ENCODE measurements around the gene SLC38A5.

DNA sequence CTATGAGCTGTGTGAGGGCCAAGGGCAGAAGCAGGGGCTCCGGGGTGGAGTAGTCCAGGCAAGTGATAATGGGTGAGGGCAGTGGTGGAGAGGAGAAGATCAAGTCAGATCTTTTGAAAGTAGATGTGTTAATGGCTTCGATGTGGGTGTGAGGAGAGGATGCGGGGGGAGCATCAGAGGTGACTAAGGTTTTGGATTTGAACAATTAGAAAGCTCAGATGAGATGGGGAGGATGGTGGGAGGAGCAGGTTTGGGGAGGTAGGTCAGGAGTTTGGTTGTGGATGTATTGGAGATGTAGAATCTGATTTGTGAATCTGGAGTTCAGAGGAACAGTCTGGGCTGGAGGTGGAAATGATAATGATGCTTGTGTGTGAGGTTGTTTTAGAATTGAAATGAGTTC, 10.5 kb upstream of the SLC38A5 start:
- TF ChIP-seq NFRKB (IDR thresholded peaks at IDR 0.05) (no peak), SUZ12 (IDR thresholded peaks at IDR 0.05) (no peak), BHLHE40 (IDR thresholded peaks at IDR 0.05; ENCODE audit: borderline replicate concordance) (no peak), SP1 (IDR thresholded peaks at IDR 0.05) (no peak), FOXM1 (IDR thresholded peaks at IDR 0.05; ENCODE audit: borderline replicate concordance) (no peak), HDGF (IDR thresholded peaks at IDR 0.05; ENCODE audit: borderline replicate concordance) (no peak), FOXA1 (IDR thresholded peaks at IDR 0.05) (no peak), L3MBTL2 (conservative IDR thresholded peaks at IDR 0.05) (no peak), ELF4 (IDR thresholded peaks at IDR 0.05) (no peak), LEF1 (IDR thresholded peaks at IDR 0.05; ENCODE audit: borderline replicate concordance) (no peak), ARNT (IDR thresholded peaks at IDR 0.05) (no peak), TARDBP (IDR thresholded peaks at IDR 0.05) (no peak), ZNF384 (IDR thresholded peaks at IDR 0.05) (no peak)
- TF ChIP-seq, protein P1, sequence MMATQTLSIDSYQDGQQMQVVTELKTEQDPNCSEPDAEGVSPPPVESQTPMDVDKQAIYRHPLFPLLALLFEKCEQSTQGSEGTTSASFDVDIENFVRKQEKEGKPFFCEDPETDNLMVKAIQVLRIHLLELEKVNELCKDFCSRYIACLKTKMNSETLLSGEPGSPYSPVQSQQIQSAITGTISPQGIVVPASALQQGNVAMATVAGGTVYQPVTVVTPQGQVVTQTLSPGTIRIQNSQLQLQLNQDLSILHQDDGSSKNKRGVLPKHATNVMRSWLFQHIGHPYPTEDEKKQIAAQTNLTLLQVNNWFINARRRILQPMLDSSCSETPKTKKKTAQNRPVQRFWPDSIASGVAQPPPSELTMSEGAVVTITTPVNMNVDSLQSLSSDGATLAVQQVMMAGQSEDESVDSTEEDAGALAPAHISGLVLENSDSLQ (IDR thresholded peaks at IDR 0.05): no peak

Measured in HEK293T (cell line).